Measurements from ENCODE around the gene ZNF736.
A peak's percentile ranks its signal among the peaks of the same experiment; 100 is the strongest.
"Not testable (repeated sequence)": the region's sequence is repeated elsewhere in the genome, so short reads cannot be mapped to it uniquely, and the experiment has no call there.

ZNF736 gene

DNA sequence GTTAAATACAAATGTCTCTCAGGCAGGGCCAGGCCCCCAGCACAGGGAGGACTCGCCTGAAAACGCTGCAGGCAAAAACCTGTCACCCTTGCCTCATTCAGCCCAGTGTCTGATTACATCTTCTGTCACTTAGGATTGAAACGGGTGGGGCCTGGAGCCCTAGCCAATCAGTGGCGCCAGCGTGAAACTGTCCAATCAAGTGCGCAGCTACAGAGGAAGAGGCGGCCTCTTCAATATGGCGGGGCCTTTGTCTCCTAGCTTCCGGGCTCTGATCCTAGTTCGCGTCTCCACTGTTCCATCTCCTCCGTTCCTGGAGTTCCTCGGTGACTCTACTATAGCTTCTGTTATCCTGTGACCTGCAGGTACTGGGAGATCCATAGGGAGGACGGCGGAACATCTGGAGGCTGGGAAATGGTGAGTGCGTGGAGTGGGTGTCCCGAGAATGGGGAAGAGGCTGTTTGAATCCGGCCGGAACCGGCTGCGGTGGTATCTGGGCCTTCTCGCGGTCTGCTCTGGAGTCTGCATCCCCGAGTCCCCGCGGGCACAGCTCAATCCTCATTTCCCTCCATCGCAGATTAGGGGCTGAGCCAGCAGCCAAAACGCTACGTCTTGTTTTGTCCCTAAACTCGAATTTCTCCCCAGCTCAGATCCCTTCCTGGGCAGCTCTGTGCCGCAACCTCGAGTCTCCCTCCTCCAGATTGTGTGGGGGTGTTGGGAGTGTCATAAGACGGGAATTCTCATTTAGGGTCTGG is at the start of gene ZNF736:
TSS of gene ZNF736 (plus strand) at position 222 of the 752 bp plus-strand sequence. CDS start at position 412, 190 bp downstream.
- H3K27ac ChIP-seq: peak within 1 kb of the TSS; percentile 92
- TF ChIP-seq, protein P1, sequence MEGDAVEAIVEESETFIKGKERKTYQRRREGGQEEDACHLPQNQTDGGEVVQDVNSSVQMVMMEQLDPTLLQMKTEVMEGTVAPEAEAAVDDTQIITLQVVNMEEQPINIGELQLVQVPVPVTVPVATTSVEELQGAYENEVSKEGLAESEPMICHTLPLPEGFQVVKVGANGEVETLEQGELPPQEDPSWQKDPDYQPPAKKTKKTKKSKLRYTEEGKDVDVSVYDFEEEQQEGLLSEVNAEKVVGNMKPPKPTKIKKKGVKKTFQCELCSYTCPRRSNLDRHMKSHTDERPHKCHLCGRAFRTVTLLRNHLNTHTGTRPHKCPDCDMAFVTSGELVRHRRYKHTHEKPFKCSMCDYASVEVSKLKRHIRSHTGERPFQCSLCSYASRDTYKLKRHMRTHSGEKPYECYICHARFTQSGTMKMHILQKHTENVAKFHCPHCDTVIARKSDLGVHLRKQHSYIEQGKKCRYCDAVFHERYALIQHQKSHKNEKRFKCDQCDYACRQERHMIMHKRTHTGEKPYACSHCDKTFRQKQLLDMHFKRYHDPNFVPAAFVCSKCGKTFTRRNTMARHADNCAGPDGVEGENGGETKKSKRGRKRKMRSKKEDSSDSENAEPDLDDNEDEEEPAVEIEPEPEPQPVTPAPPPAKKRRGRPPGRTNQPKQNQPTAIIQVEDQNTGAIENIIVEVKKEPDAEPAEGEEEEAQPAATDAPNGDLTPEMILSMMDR (IDR thresholded peaks at IDR 0.05): no peak
- TF ChIP-seq ZFX (IDR thresholded peaks at IDR 0.05; ENCODE audit: borderline replicate concordance): no peak

DNA sequence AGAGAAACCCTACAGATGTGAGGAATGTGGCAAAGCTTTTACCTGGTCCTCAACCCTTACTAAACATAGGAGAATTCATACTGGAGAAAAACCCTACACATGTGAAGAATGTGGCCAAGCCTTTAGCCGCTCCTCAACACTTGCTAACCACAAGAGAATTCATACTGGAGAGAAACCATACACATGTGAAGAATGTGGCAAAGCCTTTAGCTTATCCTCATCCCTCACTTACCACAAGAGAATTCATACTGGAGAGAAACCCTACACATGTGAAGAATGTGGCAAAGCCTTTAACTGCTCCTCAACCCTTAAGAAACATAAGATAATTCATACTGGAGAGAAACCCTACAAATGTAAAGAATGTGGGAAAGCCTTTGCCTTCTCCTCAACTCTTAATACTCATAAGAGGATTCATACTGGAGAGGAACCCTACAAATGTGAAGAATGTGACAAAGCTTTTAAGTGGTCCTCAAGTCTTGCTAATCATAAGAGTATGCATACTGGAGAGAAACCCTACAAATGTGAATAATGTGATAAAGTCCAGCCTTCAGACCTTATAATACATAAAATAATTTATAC is 47.3 kb upstream of the ZNF736 start:
- no peak overlapping the region for H3K27ac ChIP-seq
- no peak for TF ChIP-seq ZFX (IDR thresholded peaks at IDR 0.05; ENCODE audit: borderline replicate concordance)
- TF ChIP-seq, protein P1 (IDR thresholded peaks at IDR 0.05): no peak

DNA sequence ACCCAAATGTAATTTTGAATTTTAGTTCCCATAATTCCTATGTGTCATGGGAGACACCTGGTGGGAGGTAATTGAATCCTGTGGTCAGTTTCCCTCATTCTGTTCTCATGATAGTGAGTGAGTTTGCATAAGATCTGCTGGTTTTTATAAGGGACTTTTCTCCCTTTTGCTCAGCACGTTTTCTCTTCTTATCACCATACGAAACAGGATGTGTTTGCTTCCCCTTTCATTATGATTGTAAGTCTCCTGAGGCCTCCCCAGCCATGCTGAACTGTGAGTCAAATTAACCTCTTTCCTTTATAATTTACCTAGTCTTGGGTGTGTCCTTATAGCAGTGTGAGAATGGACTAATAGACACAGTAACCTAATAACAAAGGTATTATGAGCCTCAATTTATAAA is 36.1 kb upstream of the ZNF736 start:
- no peak for TF ChIP-seq ZFX (IDR thresholded peaks at IDR 0.05; ENCODE audit: borderline replicate concordance)
- TF ChIP-seq, protein P1 (IDR thresholded peaks at IDR 0.05): no peak
- H3K27ac ChIP-seq: no peak overlapping the region

DNA sequence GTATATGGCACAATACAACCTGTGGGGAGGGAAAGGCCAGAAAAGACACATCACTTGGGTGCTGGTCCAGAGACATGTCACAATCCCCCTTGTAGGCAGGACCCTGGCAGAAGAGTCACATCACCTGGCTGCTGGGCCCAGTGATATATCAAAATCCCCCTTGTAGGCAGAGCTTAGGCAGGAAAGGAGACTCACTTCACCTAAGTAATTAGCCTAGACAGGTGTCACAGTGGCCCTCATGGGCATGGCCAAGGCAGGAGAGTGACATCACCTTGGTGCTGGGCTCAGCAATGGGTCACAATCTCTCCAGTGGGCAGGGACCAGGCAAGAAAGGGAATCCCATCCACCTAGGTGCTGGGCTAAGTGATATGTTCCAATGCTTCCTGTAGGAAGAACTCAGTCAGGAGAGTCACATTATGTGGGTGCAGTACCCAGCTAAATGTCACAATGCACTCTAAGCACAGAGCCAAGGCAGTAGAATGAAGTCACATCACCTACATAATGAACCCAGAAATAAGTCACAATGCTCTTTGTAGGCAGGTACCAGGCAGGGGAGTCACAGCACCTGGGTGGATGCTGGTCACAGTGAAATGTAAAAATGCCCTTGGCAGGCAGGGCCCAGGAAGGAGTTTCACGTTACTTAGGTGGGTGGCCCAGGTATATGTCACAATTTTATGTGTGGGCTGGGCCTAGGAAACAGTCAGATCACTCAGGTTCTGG is 18.9 kb upstream of the ZNF736 start:
- H3K27ac ChIP-seq: no peak overlapping the region
- no peak for TF ChIP-seq ZFX (IDR thresholded peaks at IDR 0.05; ENCODE audit: borderline replicate concordance)
- TF ChIP-seq, protein P1 (IDR thresholded peaks at IDR 0.05): no peak

DNA sequence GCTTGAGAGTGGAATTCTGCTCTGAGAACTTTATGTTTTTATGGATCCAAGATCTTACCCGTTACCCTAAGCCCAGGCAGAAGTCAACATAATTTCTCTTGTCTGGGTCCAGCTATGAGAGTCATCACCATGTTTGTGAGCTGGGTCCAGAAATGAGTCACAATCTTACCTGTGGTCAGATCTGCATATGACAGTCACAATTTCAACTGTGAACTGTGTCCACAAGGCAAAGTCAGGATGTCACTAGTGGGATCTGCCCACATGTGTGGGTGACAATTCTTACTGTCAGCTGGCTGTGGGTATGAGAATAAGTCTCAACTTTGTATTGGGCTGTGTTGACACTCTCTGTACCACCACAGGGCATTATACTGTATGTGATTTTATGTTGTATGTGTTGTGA is 16.3 kb upstream of the ZNF736 start:
- not testable (repeated sequence) for H3K27ac ChIP-seq

DNA sequence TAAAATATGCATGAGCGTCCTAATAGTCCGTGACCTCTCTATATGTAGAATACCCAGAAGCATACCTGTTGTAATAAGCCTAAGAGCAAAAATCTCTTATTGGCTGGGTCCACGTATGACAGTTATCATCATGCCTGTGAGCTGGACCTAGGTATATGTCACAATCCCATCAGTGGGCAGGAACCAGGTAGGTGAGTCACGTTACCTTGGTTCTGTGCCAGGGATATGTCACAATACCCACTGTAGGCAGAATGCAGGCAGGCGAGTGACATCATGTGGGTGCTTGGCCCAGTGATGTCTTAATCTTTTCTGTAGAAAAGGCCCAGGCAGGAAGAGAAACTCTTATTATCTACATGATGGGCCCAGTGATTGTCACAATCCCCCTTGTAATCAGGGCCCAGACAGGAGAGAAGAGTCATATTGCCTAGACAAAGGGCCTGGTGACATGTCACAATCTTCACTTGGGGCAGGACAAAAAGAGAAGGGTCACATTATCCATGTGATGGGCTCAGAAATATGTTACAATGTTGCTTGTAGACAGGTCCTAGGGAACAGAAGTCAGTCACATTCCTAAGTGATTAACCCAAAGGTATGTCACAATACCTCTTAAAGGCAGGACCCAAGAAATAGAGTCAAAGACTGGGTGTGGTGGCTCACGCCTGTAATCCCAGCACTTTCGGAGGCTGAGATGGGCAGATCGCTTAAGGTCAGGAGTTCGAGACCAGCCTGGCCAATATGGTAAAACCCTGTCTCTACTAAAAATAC is 12.9 kb upstream of the ZNF736 start:
- TF ChIP-seq ZFX (IDR thresholded peaks at IDR 0.05; ENCODE audit: borderline replicate concordance): no peak
- TF ChIP-seq, protein P1 (IDR thresholded peaks at IDR 0.05): no peak
- H3K27ac ChIP-seq: no peak overlapping the region

DNA sequence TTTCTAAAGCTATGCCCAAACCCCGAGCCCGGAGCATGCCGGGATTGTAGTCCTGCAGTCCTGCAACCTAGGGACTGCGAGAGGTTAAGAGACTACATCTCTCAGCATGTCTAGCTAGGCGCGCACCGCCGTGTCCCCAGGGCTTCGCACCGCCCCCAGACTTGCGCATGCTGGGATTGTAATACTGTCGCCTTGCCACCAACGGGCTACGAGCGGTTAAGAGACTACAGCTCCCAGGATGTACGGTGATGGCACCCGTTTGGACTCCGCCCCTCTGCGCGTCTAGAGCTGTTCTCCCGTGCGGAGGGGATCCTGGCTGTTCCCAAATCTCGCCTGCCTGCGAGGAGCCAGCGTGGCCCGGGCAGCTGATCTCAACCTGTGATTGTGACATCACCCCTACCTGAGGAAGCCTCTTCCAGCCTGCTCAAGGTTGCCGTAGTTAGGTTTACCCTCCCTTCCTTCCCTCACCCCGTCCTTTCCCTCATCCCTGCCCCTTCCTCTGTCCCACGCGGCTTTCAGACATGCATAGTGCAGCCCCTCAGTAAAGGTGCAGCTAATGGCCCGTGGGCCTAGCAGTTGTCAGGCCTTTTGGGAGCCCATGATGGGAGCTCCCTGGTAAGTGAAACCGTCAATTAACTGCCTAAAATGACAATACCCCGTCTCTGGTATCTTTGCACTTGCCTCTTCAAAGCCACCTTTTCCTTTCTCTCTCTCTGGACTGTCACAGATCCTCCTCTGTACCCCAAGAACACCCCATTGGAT is 6.3 kb upstream of the ZNF736 start:
- TF ChIP-seq, protein P1 (IDR thresholded peaks at IDR 0.05): no peak
- TF ChIP-seq ZFX (IDR thresholded peaks at IDR 0.05; ENCODE audit: borderline replicate concordance): no peak
- peak overlapping the region; percentile 85 for H3K27ac ChIP-seq
